Fibroblast of upper back skin (primary cell): ENCODE measurements around the gene ZFAND3.
A peak's percentile ranks its signal among the peaks of the same experiment; 100 is the strongest.

ENCODE experiments used
- DNase-seq: peaks from one replicate; pipeline ENCODE4 v3.0.0-alpha.2; 2013

ZFAND3 gene

GRCh38 chr6:37830225-37830624 lies 10.7 kb downstream of the ZFAND3 start:
- peak; percentile 12 for DNase-seq

GRCh38 chr6:37831457-37831856 lies 11.9 kb downstream of the ZFAND3 start:
- no peak for DNase-seq

GRCh38 chr6:37835923-37836322 lies 16.4 kb downstream of the ZFAND3 start:
- no peak for DNase-seq

GRCh38 chr6:37838219-37838921 lies 18.8 kb downstream of the ZFAND3 start:
- peak; percentile 60 for DNase-seq

- peak; percentile 48 for DNase-seq
Observed at GRCh38 chr6:37840143-37840939, 20.8 kb downstream of the ZFAND3 start.

GRCh38 chr6:37840940-37841300 lies 21.4 kb downstream of the ZFAND3 start:
- no peak for DNase-seq

GRCh38 chr6:37845026-37845911 lies 25.7 kb downstream of the ZFAND3 start:
- peak; percentile 27 for DNase-seq

GRCh38 chr6:37845930-37846329 lies 26.4 kb downstream of the ZFAND3 start:
- peak; percentile 16 for DNase-seq

GRCh38 chr6:37847704-37848103 lies 28.2 kb downstream of the ZFAND3 start:
- no peak for DNase-seq

GRCh38 chr6:37848371-37848770 lies 28.8 kb downstream of the ZFAND3 start:
- no peak for DNase-seq

- DNase-seq = no peak
Observed at GRCh38 chr6:37850260-37850659, 30.7 kb downstream of the ZFAND3 start.

GRCh38 chr6:37850728-37851285 lies 31.3 kb downstream of the ZFAND3 start:
- no peak for DNase-seq

GRCh38 chr6:37851997-37852524 lies 32.5 kb downstream of the ZFAND3 start:
- DNase-seq = no peak

GRCh38 chr6:37856285-37856684 lies 36.8 kb downstream of the ZFAND3 start:
- no peak for DNase-seq

- DNase-seq = no peak
Observed at GRCh38 chr6:37858363-37858762, 38.8 kb downstream of the ZFAND3 start.

GRCh38 chr6:37860226-37860839 lies 40.8 kb downstream of the ZFAND3 start:
- DNase-seq = peak; percentile 57

GRCh38 chr6:37861452-37861851 lies 41.9 kb downstream of the ZFAND3 start:
- DNase-seq = no peak

- DNase-seq = no peak
Observed at GRCh38 chr6:37862430-37862829, 42.9 kb downstream of the ZFAND3 start.

GRCh38 chr6:37862992-37863391 lies 43.5 kb downstream of the ZFAND3 start:
- DNase-seq = peak; percentile 59

- no peak for DNase-seq
Observed at GRCh38 chr6:37864250-37864649, 44.7 kb downstream of the ZFAND3 start.

- no peak for DNase-seq
Observed at GRCh38 chr6:37865504-37865903, 46.0 kb downstream of the ZFAND3 start.
